NCI-H345 treated with DMSO at 0.1 percent for 48 hours (cell line): Measurements from ENCODE around the gene BLOC1S3.
"Not testable (repeated sequence)": the region's sequence is repeated elsewhere in the genome, so short reads cannot be mapped to it uniquely, and the experiment has no call there.

Experiments
- DNase-seq: peaks from one replicate; lab custom pipeline; 2025; ENCODE audit not compliant: unreplicated experiment; lab: John Stamatoyannopoulos, UW

The BLOC1S3 gene

DNA sequence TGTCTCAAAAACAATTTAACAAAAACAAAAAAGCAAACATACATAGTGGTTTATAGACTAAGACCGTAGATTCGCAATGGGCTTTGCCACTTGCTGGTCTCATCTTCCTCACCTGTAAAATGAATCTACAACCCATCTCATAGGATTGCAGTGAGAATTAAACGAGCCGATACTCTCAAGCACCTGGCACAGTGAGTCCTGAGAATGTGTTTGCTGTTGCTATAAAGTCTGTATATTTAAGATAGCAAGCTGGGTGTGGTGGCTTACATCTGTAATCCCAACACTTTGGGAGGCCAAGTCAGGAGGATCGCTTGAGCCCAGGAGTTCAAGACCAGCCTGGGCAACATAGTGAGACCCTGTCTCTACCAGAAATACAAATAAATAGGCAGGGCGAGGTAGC is 44.1 kb downstream of the BLOC1S3 start:
- no peak for DNase-seq

DNA sequence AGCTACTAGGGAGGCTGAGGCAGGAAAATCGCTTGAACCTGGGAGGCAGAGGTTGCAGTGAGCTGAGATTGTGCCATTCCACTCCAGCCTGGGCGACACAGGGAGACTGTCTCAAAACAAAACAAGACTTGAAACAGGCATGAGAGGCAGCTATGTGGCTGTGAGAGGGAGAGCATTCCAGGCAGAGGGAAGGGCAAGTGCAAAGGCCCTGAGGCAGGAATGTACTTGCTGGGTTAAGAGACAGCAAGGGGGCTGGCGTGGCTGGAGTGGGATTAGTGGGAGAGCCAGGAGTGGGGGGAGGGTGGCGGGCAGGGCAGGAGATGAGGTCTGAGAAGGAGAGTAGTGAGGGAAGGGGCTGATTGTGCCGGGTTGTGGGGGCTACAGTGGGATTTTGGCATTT is 45.3 kb downstream of the BLOC1S3 start:
- no peak for DNase-seq

DNA sequence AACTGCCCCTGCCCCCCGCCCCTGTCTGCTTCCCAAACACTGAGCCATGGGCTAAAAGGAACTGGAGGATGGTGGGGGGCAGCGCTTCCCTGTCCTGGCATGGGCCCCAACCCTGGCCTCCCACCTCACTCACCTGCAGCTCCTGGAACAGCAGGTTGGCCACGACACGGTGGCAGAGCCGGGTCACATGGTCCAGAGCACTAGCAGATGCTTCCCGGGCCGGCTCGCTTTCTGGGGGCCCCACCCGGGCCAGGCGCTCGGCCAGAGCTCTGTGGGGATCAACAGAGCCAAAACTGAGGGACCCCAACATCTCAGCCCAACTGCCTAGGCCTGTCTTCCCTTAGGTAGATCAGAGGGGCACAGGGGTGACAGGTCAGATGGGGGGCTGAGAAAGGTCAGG is 46.1 kb downstream of the BLOC1S3 start:
- DNase-seq = no peak

- not testable (repeated sequence) for DNase-seq
Observed at GRCh38 chr19:45229056-45229455, 50.5 kb downstream of the BLOC1S3 start.
